Nephron (organoid): Measurements from ENCODE around the gene STAM.

Experiments used
- H3K27ac Mint-ChIP-seq, 3 experiments: 2 replicates each; pipeline ENCODE4 v1.8.0; 2020; ENCODE audit warnings: mixed read lengths in 3 of 3, mild to moderate bottlenecking in 2 of 3, moderate library complexity in 1 of 3
- H3K27me3 Mint-ChIP-seq: 2 replicates; pipeline ENCODE4 v1.8.0; 2021; ENCODE audit warnings: low read depth, mild to moderate bottlenecking, moderate library complexity, mixed read lengths
- H3K36me3 Mint-ChIP-seq: 2 replicates; pipeline ENCODE4 v1.8.0; 2020; ENCODE audit warnings: low read depth, mixed read lengths
- H3K4me1 Mint-ChIP-seq: 2 replicates; pipeline ENCODE4 v1.8.0; 2020; ENCODE audit warnings: mixed read lengths
- H3K4me3 Mint-ChIP-seq, 3 experiments: 2 replicates each; pipeline ENCODE4 v1.8.0; 2020; ENCODE audit warnings: mild to moderate bottlenecking in 3 of 3, mixed read lengths in 3 of 3, moderate library complexity in 2 of 3
- H3K9me3 Mint-ChIP-seq: 2 replicates; pipeline ENCODE4 v1.8.0; 2020; ENCODE audit warnings: mixed read lengths
- TF ChIP-seq, protein P1 (sequence below), 3 experiments: fragments of 200-600 bp; sonication (generic); IDR thresholded peaks; one replicate each; pipeline ENCODE4 v1.5.0; 2021; ENCODE audit warnings: antibody characterized with exemption in 3 of 3; ENCODE audit not compliant: unreplicated experiment in 3 of 3

The STAM gene

DNA sequence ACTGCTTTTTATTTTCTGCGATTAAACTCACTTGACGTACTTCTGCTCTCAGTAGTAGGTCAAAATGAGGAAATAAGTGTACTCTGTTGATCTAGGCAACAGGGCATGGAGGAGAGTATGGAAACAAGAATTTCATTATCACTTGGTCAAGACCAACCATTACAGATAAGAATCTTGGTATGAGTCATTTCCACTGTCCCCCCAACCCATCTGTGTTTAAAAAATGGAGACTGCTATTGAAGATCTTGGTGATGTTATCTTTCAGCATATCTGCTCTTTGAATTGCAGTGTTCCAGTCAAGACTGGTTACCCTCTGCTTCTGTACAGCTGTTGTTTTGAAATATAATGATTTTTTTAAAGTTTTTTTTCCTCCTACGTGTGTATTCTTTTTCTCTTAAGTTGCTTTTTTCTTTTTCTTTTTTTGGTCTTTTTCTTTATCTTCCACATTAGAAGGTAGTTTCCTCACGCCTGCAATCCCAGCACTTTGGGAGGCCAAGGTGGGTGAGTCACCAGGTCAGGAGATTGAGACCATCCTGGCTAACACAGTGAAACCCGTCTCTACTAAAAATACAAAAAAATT, 11.7 kb downstream of the STAM start:
- H3K36me3 Mint-ChIP-seq = peaks cover 72% of the 10 kb centered on the region
- H3K27ac Mint-ChIP-seq = no peak overlapping the region
- H3K9me3 Mint-ChIP-seq = peaks cover 34% of the 10 kb centered on the region
- no peaks in the 10 kb centered on the region for H3K27me3 Mint-ChIP-seq
- no peaks in the 10 kb centered on the region for H3K4me1 Mint-ChIP-seq
- no peak overlapping the region for H3K4me3 Mint-ChIP-seq
- TF ChIP-seq, protein P1, sequence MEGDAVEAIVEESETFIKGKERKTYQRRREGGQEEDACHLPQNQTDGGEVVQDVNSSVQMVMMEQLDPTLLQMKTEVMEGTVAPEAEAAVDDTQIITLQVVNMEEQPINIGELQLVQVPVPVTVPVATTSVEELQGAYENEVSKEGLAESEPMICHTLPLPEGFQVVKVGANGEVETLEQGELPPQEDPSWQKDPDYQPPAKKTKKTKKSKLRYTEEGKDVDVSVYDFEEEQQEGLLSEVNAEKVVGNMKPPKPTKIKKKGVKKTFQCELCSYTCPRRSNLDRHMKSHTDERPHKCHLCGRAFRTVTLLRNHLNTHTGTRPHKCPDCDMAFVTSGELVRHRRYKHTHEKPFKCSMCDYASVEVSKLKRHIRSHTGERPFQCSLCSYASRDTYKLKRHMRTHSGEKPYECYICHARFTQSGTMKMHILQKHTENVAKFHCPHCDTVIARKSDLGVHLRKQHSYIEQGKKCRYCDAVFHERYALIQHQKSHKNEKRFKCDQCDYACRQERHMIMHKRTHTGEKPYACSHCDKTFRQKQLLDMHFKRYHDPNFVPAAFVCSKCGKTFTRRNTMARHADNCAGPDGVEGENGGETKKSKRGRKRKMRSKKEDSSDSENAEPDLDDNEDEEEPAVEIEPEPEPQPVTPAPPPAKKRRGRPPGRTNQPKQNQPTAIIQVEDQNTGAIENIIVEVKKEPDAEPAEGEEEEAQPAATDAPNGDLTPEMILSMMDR (IDR thresholded peaks at IDR 0.05; ENCODE audit: unreplicated experiment in 3 of 3) = no peak

GRCh38 chr10:17657103-17657500, 13.2 kb downstream of the STAM start:
- Mint-ChIP-seq H3K9me3 (peaks cover 34% of the 10 kb centered on the region), H3K27me3 (no peaks in the 10 kb centered on the region), H3K36me3 (peaks cover 72% of the 10 kb centered on the region), H3K4me1 (no peaks in the 10 kb centered on the region), H3K27ac (no peak overlapping the region), H3K4me3 (no peak overlapping the region)
- TF ChIP-seq, protein P1 (IDR thresholded peaks at IDR 0.05; ENCODE audit: unreplicated experiment in 3 of 3) = no peak

DNA sequence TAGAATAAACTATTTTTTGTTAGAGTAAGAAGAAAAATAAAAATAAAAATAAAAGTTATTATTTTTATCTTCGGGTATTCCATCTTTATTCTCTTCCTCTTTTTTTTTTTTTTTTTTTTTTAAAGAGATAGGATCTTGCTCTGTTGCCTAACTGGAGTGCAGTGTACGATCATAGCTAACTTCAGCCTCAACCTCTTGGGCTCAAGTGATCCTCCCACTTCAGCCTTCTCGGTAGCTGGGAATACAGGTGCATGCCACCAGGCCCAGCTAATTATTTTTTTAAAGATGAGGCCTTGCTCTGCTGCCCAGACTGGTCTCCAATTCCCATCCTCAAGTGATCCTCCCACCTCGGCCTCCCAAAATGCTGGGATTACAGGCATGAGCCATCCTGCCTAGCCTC, 15.4 kb downstream of the STAM start:
- TF ChIP-seq, protein P1 (IDR thresholded peaks at IDR 0.05; ENCODE audit: unreplicated experiment in 3 of 3) = no peak
- no peaks in the 10 kb centered on the region for H3K4me1 Mint-ChIP-seq
- H3K36me3 Mint-ChIP-seq = peaks cover 58% of the 10 kb centered on the region
- H3K4me3 Mint-ChIP-seq = no peak overlapping the region
- peaks cover 26% of the 10 kb centered on the region for H3K9me3 Mint-ChIP-seq
- H3K27me3 Mint-ChIP-seq = no peaks in the 10 kb centered on the region
- no peak overlapping the region for H3K27ac Mint-ChIP-seq

GRCh38 chr10:17660921-17661320, 17.0 kb downstream of the STAM start:
- Mint-ChIP-seq H3K4me3 (no peak overlapping the region), H3K36me3 (peaks cover 44% of the 10 kb centered on the region), H3K27me3 (no peaks in the 10 kb centered on the region), H3K9me3 (peaks cover 20% of the 10 kb centered on the region), H3K4me1 (no peaks in the 10 kb centered on the region), H3K27ac (no peak overlapping the region)
- TF ChIP-seq, protein P1 (IDR thresholded peaks at IDR 0.05; ENCODE audit: unreplicated experiment in 3 of 3) = no peak

DNA sequence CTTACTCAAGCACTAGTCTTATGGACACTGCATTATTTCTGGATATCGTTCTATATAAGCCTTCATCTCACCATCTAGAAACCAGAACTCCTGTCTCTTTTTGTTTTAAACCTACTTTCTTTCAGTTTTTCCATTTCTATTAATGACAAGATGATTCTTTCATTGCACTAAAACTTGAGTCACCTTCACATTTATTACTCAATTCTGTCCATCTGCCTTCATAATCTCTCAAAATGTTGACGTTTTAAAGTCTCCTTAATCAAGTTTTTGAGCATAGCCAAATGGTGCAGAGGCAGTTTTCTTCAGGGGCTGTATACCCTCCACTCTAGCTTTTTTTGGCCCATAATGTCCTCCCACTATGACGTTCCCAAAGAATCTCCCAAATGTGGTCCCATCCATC, 17.6 kb downstream of the STAM start:
- TF ChIP-seq, protein P1 (IDR thresholded peaks at IDR 0.05; ENCODE audit: unreplicated experiment in 3 of 3) = no peak

More for the DNA sequence above, 17.6 kb downstream of the STAM start:
- H3K36me3 Mint-ChIP-seq = peaks cover 40% of the 10 kb centered on the region
- H3K4me1 Mint-ChIP-seq = no peaks in the 10 kb centered on the region
- no peaks in the 10 kb centered on the region for H3K27me3 Mint-ChIP-seq
- H3K27ac Mint-ChIP-seq = no peak overlapping the region
- peaks cover 18% of the 10 kb centered on the region for H3K9me3 Mint-ChIP-seq
- no peak overlapping the region for H3K4me3 Mint-ChIP-seq
